ENCODE data around the gene PLCH1. TPM values are rescaled to one million over a fixed set of nuclear protein-coding genes. Genes with fewer than 3 reads are reported as not detected.

The PLCH1 gene
- total and polyA plus RNA-seq, 7 donors, result 0.03 to 1.1 (median 0.06) TPM; not detected in 2

DNA sequence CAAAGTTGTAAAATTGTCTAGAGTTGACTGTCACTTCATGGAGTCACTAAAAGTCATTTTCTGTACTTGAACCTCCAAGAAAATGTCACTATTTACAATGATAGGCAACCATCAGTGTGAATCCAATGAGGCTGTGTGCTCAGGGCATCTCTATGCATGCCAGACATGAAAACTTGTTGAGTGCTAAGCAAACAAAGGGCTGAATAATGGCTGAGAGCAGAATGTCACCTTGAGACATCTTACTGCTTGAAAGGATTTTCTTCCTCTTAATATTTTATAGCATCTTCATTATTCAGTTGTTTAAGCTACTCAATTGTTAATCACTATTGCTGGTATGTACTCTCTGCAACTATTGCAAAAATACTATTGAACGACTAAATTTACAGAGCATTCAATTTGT is 184.7 kb downstream of the PLCH1 start:
- Histone ChIP-seq H3K4me3 (no peak overlapping the region), H3K4me1 (no peaks in the 10 kb centered on the region), H3K27ac (no peak overlapping the region), H3K27me3 (ENCODE audit: insufficient read depth in 3 of 3, low read length in 2 of 3) (no peaks in the 10 kb centered on the region), H3K9me3 (no peaks in the 10 kb centered on the region), H3K36me3 (ENCODE audit: insufficient read depth in 1 of 2, low read depth in 1 of 2) (no peaks in the 10 kb centered on the region)
- DNase-seq, result no peak
- TF ChIP-seq, protein P1, sequence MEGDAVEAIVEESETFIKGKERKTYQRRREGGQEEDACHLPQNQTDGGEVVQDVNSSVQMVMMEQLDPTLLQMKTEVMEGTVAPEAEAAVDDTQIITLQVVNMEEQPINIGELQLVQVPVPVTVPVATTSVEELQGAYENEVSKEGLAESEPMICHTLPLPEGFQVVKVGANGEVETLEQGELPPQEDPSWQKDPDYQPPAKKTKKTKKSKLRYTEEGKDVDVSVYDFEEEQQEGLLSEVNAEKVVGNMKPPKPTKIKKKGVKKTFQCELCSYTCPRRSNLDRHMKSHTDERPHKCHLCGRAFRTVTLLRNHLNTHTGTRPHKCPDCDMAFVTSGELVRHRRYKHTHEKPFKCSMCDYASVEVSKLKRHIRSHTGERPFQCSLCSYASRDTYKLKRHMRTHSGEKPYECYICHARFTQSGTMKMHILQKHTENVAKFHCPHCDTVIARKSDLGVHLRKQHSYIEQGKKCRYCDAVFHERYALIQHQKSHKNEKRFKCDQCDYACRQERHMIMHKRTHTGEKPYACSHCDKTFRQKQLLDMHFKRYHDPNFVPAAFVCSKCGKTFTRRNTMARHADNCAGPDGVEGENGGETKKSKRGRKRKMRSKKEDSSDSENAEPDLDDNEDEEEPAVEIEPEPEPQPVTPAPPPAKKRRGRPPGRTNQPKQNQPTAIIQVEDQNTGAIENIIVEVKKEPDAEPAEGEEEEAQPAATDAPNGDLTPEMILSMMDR (IDR thresholded peaks at IDR 0.05), result no peak
- no peak for ATAC-seq
- WGBS, 3 donors, result 84 to 86% (median 85%) methylated on average over 1 of the region's 1 CpG
- intact Hi-C loops (cut with DNase I), result no loop called here

DNA sequence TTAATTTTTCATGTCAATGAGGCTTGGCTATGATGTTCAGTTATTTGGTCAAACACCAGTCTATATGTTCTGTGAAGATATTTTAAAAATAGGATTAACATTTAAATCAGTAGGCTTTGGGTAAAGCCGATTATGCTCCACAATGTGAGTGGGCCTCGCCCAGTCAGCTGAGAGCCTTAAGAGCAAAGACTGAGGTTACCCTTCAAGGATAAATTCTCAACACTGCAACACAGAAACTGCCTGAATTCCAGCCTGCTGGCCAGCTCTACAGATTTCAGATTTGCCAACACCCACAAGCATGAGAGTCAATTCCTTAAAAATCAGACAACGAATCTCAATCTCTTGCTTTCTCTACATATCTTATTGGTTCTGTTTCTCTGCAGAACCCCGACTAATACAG is 188.3 kb downstream of the PLCH1 start:
- Histone ChIP-seq H3K36me3 (ENCODE audit: insufficient read depth in 1 of 2, low read depth in 1 of 2) (no peaks in the 10 kb centered on the region), H3K4me1 (no peaks in the 10 kb centered on the region), H3K27me3 (ENCODE audit: insufficient read depth in 3 of 3, low read length in 2 of 3) (no peaks in the 10 kb centered on the region), H3K9me3 (no peaks in the 10 kb centered on the region), H3K27ac (no peak overlapping the region), H3K4me3 (no peak overlapping the region)
- no peak for ATAC-seq
- no peak for DNase-seq
- TF ChIP-seq, protein P1 (IDR thresholded peaks at IDR 0.05), result no peak
- WGBS, 3 donors, result 64 to 82% (median 77%) methylated on average over 4 of the region's 4 CpGs
- intact Hi-C loops (cut with DNase I), result no loop called here

DNA sequence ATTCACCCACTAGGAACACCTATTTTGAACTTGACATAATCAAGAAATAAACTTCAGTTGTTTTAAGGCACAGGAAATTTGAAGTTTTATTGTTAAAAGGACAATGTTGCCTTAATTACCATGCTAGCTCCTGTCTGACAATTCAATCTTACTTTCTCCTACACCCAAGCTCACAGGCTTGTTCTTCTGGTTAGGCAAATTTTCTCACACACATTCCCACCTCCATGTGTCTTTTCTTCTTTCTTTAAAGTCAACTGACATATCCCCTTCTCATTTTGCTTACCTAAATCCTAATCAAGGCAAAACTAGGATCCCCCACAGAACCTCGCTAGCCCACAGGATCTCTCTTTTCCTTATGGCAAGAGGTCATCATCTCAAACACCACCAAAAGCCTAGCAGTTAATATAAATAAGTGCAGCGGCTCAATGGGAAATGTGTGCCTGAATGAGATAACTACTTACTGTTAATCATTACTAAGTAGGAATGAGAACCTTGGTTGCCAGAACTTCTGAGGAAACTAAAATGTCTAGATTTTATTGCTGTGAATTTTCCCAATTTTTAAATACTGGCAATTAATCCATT is 189.3 kb downstream of the PLCH1 start:
- TF ChIP-seq, protein P1 (IDR thresholded peaks at IDR 0.05), result no peak
- Histone ChIP-seq H3K4me1 (no peaks in the 10 kb centered on the region), H3K36me3 (ENCODE audit: insufficient read depth in 1 of 2, low read depth in 1 of 2) (no peaks in the 10 kb centered on the region), H3K9me3 (no peaks in the 10 kb centered on the region), H3K27me3 (ENCODE audit: insufficient read depth in 3 of 3, low read length in 2 of 3) (no peaks in the 10 kb centered on the region), H3K4me3 (no peak overlapping the region), H3K27ac (no peak overlapping the region)
- 83 to 89% (median 88%) methylated on average over 2 of the region's 2 CpGs for WGBS, 3 donors
- intact Hi-C loops (cut with DNase I), result no loop called here
- no peak for DNase-seq
- ATAC-seq, result no peak

DNA sequence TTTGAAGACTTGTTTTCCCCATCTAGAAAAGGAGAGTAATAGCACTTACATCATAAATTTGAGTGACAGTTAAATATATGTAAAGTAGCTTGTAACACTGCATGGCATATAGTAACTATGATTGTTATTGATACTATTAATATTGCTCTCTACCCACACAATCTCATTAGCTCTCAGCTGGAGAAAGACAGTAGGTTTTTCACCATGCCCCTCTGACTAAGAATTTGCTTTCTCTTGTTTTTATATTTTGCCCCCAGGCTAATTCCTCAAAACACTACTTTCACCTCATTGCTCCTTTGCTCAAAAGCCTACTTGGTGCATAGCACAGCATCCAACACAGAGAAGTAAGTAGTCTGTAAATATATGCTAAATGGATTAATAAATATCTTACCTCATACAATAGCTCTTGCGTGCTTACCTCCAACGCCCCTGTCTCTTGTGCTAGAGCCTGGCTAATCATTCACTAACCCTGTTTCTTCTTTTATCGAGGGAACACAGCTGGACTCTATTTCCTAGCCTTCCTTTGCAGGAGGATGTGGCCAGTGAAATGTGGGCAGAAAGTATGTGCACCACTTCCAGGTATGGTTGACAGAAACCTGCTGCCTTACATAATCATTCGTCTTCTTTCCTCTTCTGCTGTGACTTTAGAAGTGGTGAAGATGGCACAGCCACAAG is 190.0 kb downstream of the PLCH1 start:
- no peak for ATAC-seq
- TF ChIP-seq, protein P1 (IDR thresholded peaks at IDR 0.05), result no peak

More for the DNA sequence above, 190.0 kb downstream of the PLCH1 start:
- H3K36me3 ChIP-seq (ENCODE audit: insufficient read depth in 1 of 2, low read depth in 1 of 2), result no peaks in the 10 kb centered on the region
- H3K27ac ChIP-seq, result no peak overlapping the region
- no peaks in the 10 kb centered on the region for H3K4me1 ChIP-seq
- H3K4me3 ChIP-seq, result no peak overlapping the region
- 69 to 73% (median 71%) methylated on average over 4 of the region's 4 CpGs for WGBS, 3 donors
- DNase-seq, result no peak
- H3K9me3 ChIP-seq, result no peaks in the 10 kb centered on the region
- H3K27me3 ChIP-seq (ENCODE audit: insufficient read depth in 3 of 3, low read length in 2 of 3), result no peaks in the 10 kb centered on the region
- intact Hi-C loops (cut with DNase I), result no loop called here
